Lung (tissue), 12 donors: ENCODE measurements around the gene FOXO4. TPM values are rescaled to one million over a fixed set of nuclear protein-coding genes. Genes with fewer than 3 reads are reported as not detected.

ENCODE experiments used
- ATAC-seq: fragments of 200-7000 bp; cut with Tn5 transposase; one replicate; pipeline ENCODE4 v1.9.1; 2020; ENCODE audit warnings: moderate number of reproducible peaks; ENCODE audit not compliant: insufficient read depth, low FRiP score
- DNase-seq, 3 donors: peaks; one replicate each; pipeline ENCODE4 v3.0.0-alpha.2; 2013 to 2017
- H3K27ac ChIP-seq, 2 donors: one replicate each; pipeline ENCODE4 v1.5.1; 2013; ENCODE audit warnings: mild to moderate bottlenecking in 2 of 2, moderate library complexity in 2 of 2, control low read depth in 1 of 2, inconsistent platforms in 1 of 2, low read depth in 1 of 2, low read length in 1 of 2
- H3K27me3 ChIP-seq, 3 donors: one replicate each; pipeline ENCODE4 v1.5.1; 2013; ENCODE audit warnings: low read length in 2 of 3; ENCODE audit not compliant: control insufficient read depth in 3 of 3, insufficient read depth in 3 of 3
- H3K36me3 ChIP-seq, 4 donors: one replicate each; pipeline ENCODE4 v1.5.1; 2013; ENCODE audit warnings: low read length in 4 of 4, mild to moderate bottlenecking in 1 of 4, moderate library complexity in 1 of 4; ENCODE audit not compliant: control insufficient read depth in 4 of 4, insufficient read depth in 4 of 4
- H3K4me1 ChIP-seq, 5 donors: one replicate each; pipeline ENCODE4 v1.5.1; 2013; ENCODE audit warnings: low read length in 5 of 5, mild to moderate bottlenecking in 2 of 5, moderate library complexity in 1 of 5; ENCODE audit not compliant: control insufficient read depth in 5 of 5, insufficient read depth in 5 of 5
- H3K4me3 ChIP-seq: one replicate; pipeline ENCODE4 v1.5.1; 2013; ENCODE audit warnings: mild to moderate bottlenecking, control low read depth, moderate library complexity
- H3K9ac ChIP-seq, 2 donors: one replicate each; pipeline ENCODE4 v1.5.1; 2013; ENCODE audit warnings: low read length in 2 of 2, control low read depth in 1 of 2; ENCODE audit not compliant: insufficient read depth in 1 of 2
- H3K9me3 ChIP-seq, 4 donors: one replicate each; pipeline ENCODE4 v1.5.1; 2013; ENCODE audit warnings: low read length in 3 of 4, mild to moderate bottlenecking in 1 of 4, moderate library complexity in 1 of 4; ENCODE audit not compliant: control insufficient read depth in 4 of 4, insufficient read depth in 3 of 4
- CTCF ChIP-seq: IDR thresholded peaks from 2 replicates; pipeline ENCODE4 v1.5.1; 2012; ENCODE audit warnings: mild to moderate bottlenecking; ENCODE audit errors: control extremely low read depth, extremely low read depth
- WGBS, 2 donors: extraction: QIAGEN DNeasy Blood & Tissue Kit; methylation state at CpG; one replicate each; pipeline ENCODE4 v1.1.7; 2013; 5-methylcytosine and 5-hydroxymethylcytosine counted together
- polyA plus RNA-seq, 2 donors: library from polyadenylated mRNA; stranded (reverse); fragments of 200-250 nt; gene quantifications; one replicate each; pipeline ENCODE4 v1.2.1, GENCODE V29; 2013
- total RNA-seq, 2 donors: library from RNA; depleted of rRNA in 1 of 2; stranded (reverse); fragments of >200 nt in 1 of 2; gene quantifications; one replicate each; pipeline ENCODE4 v1.2.1, GENCODE V29; 2014 to 2021
- donor health status: control.
- donor health status: control.
- donor health status: Bipolar disorder and iron deficiency.
- donor health status: healthy.
- donor health status: DM: yes; HTN: yes; CAD: no.

FOXO4 gene
- total and polyA plus RNA-seq, 4 donors: 9.4 to 16.3 (median 12.3) TPM

DNA sequence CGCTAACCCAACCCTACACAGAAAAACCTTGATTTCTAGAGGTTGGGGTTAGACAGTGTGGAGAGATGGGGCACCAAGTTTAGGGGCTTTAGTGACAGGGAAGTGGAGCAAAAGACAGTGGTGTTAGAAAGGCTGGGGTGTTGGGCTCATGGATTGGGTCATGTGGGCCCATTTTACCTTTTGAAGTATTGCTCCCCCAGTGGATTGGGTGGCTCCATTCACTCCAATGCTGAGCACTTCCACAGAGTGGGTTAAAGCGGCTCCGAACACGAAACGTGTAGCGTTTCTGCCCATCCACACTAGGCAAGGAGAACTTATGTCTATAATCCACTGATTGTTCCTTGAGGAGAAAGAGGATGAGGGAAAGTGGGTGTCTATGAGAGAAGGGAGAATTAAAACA is 13.4 kb downstream of the FOXO4 start:
- Histone ChIP-seq H3K4me3 (no peak overlapping the region), H3K27ac (no peak overlapping the region), H3K36me3 (no peaks in the 10 kb centered on the region), H3K4me1 (peaks cover 0 to 12% (median 0%) of the 10 kb centered on the region in 5 donors), H3K27me3 (peaks cover 0 to 2% (median 0%) of the 10 kb centered on the region in 3 donors), H3K9me3 (peaks cover 0 to 4% (median under 1%) of the 10 kb centered on the region in 4 donors), H3K9ac (no peak overlapping the region)
- ATAC-seq (no peak), DNase-seq (no peak)
- 83 to 96% methylated on average over 6 of the region's 6 CpGs for WGBS, 2 donors
- no peak for TF ChIP-seq CTCF

- no peak for TF ChIP-seq CTCF
- Histone ChIP-seq H3K4me1 (peaks cover 0 to 5% (median 0%) of the 10 kb centered on the region in 5 donors), H3K4me3 (no peak within 1 kb of the TSS), H3K9ac (no peak within 1 kb of the TSS), H3K36me3 (no peaks in the 10 kb centered on the region), H3K27me3 (peaks cover 0 to 2% (median 0%) of the 10 kb centered on the region in 3 donors), H3K27ac (peak within 1 kb of the TSS in 1 of 2 donors; percentile 46), H3K9me3 (peaks cover 0 to 2% (median under 1%) of the 10 kb centered on the region in 4 donors)
- WGBS, 2 donors: 31 to 47% methylated on average over 8 of the region's 8 CpGs
- no peak for ATAC-seq
- DNase-seq: no peak
Observed at GRCh38 chrX:71111141-71111843, 15.6 kb downstream of the FOXO4 start, which contains the start of gene IL2RG. Gene IL2RG, minus strand, starts transcription at chrX:71111577. Its CDS starts 38 bp downstream, at chrX:71111539.

DNA sequence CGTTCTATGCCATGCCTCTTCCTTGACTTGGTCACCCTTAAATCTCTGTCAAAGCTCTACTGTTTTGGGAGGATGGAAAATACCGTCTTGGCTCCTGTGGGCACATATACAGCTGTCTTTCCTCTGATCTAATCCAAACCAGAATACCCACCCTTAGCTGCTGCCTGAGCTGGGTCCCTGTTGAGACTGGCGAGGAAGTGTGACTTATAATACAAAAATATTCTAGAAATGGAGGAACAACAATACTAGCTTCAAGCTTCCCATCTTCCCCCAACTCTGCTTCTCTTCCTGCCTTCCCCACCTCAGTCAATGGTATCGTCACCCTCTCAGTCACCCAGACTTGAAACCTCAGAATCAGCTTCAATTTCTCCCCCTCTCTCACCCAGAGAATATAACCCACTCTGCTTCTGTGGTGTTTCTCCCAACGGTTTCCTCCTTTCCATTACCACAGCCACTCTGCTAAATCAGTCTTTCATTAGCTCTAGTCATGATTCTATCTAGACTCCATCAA is 16.3 kb downstream of the FOXO4 start:
- Histone ChIP-seq H3K4me3 (no peak overlapping the region), H3K4me1 (peaks cover 0 to 5% (median 0%) of the 10 kb centered on the region in 5 donors), H3K27me3 (peaks cover 0 to 2% (median 0%) of the 10 kb centered on the region in 3 donors), H3K9me3 (peaks cover 0 to 2% (median 0%) of the 10 kb centered on the region in 4 donors), H3K9ac (no peak overlapping the region), H3K27ac (peak overlapping the region in 1 of 2 donors; percentile 46), H3K36me3 (no peaks in the 10 kb centered on the region)
- ATAC-seq (no peak), DNase-seq (no peak)
- 39 to 45% methylated on average over 5 of the region's 5 CpGs for WGBS, 2 donors
- no peak for TF ChIP-seq CTCF
